BLaER1 (cell line): ENCODE data around the gene DLG2.
"Not testable (repeated sequence)": the region's sequence is repeated elsewhere in the genome, so short reads cannot be mapped to it uniquely, and the experiment has no call there.

Source experiments
- H3K27ac ChIP-seq: shearing (Covaris generic); formaldehyde crosslinking; 2 replicates; pipeline ENCODE4 v1.8.1; 2022
- H3K27me3 ChIP-seq: shearing (Covaris generic); formaldehyde crosslinking; 2 replicates; pipeline ENCODE4 v1.8.1; 2022
- H3K36me3 ChIP-seq: shearing (Covaris generic); formaldehyde crosslinking; 2 replicates; pipeline ENCODE4 v1.8.1; 2022
- H3K4me1 ChIP-seq: shearing (Covaris generic); formaldehyde crosslinking; 2 replicates; pipeline ENCODE4 v1.8.1; 2022
- H3K4me2 ChIP-seq: shearing (Covaris generic); formaldehyde crosslinking; 2 replicates; pipeline ENCODE4 v1.8.1; 2022
- H3K4me3 ChIP-seq: shearing (Covaris generic); formaldehyde crosslinking; 2 replicates; pipeline ENCODE4 v1.8.1; 2022
- H3K9ac ChIP-seq: shearing (Covaris generic); formaldehyde crosslinking; 2 replicates; pipeline ENCODE4 v1.8.1; 2022
- H3K9me3 ChIP-seq: shearing (Covaris generic); formaldehyde crosslinking; 2 replicates; pipeline ENCODE4 v1.8.1; 2022
- H4K20me1 ChIP-seq: shearing (Covaris generic); formaldehyde crosslinking; 2 replicates; pipeline ENCODE4 v1.8.1; 2022
- Cebpa-rat ChIP-seq: shearing (Covaris generic); IDR thresholded peaks from 2 replicates; pipeline ENCODE4 v1.8.1; 2022

DLG2 gene

GRCh38 chr11:85114786-85115185 lies 512.4 kb downstream of the DLG2 start:
- H3K4me3 ChIP-seq = no peak overlapping the region
- H3K27me3 ChIP-seq = no peaks in the 10 kb centered on the region
- H3K4me2 ChIP-seq = no peak overlapping the region
- no peak for TF ChIP-seq Cebpa-rat
- peaks cover 15% of the 10 kb centered on the region for H3K4me1 ChIP-seq
- no peaks in the 10 kb centered on the region for H3K9me3 ChIP-seq
- no peaks in the 10 kb centered on the region for H4K20me1 ChIP-seq
- no peak overlapping the region for H3K9ac ChIP-seq
- H3K36me3 ChIP-seq = no peaks in the 10 kb centered on the region
- no peak overlapping the region for H3K27ac ChIP-seq

- not testable (repeated sequence) for H3K27me3 ChIP-seq, H3K9me3 ChIP-seq, H3K36me3 ChIP-seq, H3K4me3 ChIP-seq, H4K20me1 ChIP-seq
- Histone ChIP-seq H3K4me1 (peaks cover 25% of the 10 kb centered on the region), H3K4me2 (peak overlapping the region; percentile 56), H3K27ac (peak overlapping the region; percentile 8; the same call in 1 of the 2 replicates), H3K9ac (0 out of 2 replicates have a peak overlapping the region, but pooled peaks have one; percentile 39)
These were observed 516.9 kb downstream of the DLG2 start for GRCh38 chr11:85110246-85110645.

GRCh38 chr11:85109141-85109540 lies 518.0 kb downstream of the DLG2 start:
- Histone ChIP-seq H4K20me1 (no peaks in the 10 kb centered on the region), H3K4me3 (no peak overlapping the region), H3K27me3 (no peaks in the 10 kb centered on the region), H3K4me1 (peaks cover 25% of the 10 kb centered on the region), H3K27ac (no peak overlapping the region), H3K4me2 (0 out of 2 replicates have a peak overlapping the region, but pooled peaks have one; percentile 56), H3K9ac (no peak overlapping the region), H3K36me3 (no peaks in the 10 kb centered on the region), H3K9me3 (no peaks in the 10 kb centered on the region)
- no peak for TF ChIP-seq Cebpa-rat

GRCh38 chr11:85105868-85106267 lies 521.3 kb downstream of the DLG2 start:
- no peak for TF ChIP-seq Cebpa-rat

GRCh38 chr11:85099522-85099921 lies 527.6 kb downstream of the DLG2 start:
- Histone ChIP-seq H3K4me2 (no peak overlapping the region), H3K4me3 (no peak overlapping the region), H3K36me3 (no peaks in the 10 kb centered on the region), H3K27ac (no peak overlapping the region), H3K4me1 (peaks cover 18% of the 10 kb centered on the region), H3K27me3 (no peaks in the 10 kb centered on the region), H4K20me1 (no peaks in the 10 kb centered on the region), H3K9me3 (peaks cover 14% of the 10 kb centered on the region; the same call in 1 of the 2 replicates), H3K9ac (no peak overlapping the region)
- TF ChIP-seq Cebpa-rat = no peak

More at GRCh38 chr11:85105868-85106267, 521.3 kb downstream of the DLG2 start:
- Histone ChIP-seq H3K36me3 (no peaks in the 10 kb centered on the region), H3K4me1 (peaks cover 21% of the 10 kb centered on the region), H3K4me2 (no peak overlapping the region), H3K4me3 (no peak overlapping the region), H3K9me3 (no peaks in the 10 kb centered on the region), H3K9ac (no peak overlapping the region), H3K27me3 (no peaks in the 10 kb centered on the region), H3K27ac (no peak overlapping the region), H4K20me1 (no peaks in the 10 kb centered on the region)

- H3K36me3 ChIP-seq = no peaks in the 10 kb centered on the region
- no peaks in the 10 kb centered on the region for H4K20me1 ChIP-seq
- H3K4me2 ChIP-seq = no peak overlapping the region
- H3K27me3 ChIP-seq = no peaks in the 10 kb centered on the region
- H3K27ac ChIP-seq = no peak overlapping the region
- H3K4me1 ChIP-seq = peaks cover 18% of the 10 kb centered on the region
- H3K9ac ChIP-seq = no peak overlapping the region
- no peak for TF ChIP-seq Cebpa-rat
- no peak overlapping the region for H3K4me3 ChIP-seq
- peaks cover 14% of the 10 kb centered on the region; the same call in 1 of the 2 replicates for H3K9me3 ChIP-seq
These were observed 528.1 kb downstream of the DLG2 start for GRCh38 chr11:85098996-85099395.

GRCh38 chr11:85096939-85097338 lies 530.2 kb downstream of the DLG2 start:
- peaks cover 18% of the 10 kb centered on the region for H3K4me1 ChIP-seq
- no peak overlapping the region; the same call in 1 of the 2 replicates for H3K4me3 ChIP-seq
- no peaks in the 10 kb centered on the region for H4K20me1 ChIP-seq
- peak overlapping the region; percentile 28; the same call in 1 of the 2 replicates for H3K27ac ChIP-seq
- H3K4me2 ChIP-seq = peak overlapping the region; percentile 65
- H3K9me3 ChIP-seq = peaks cover 14% of the 10 kb centered on the region; the same call in 1 of the 2 replicates
- H3K9ac ChIP-seq = no peak overlapping the region
- no peak for TF ChIP-seq Cebpa-rat
- H3K36me3 ChIP-seq = no peaks in the 10 kb centered on the region
- H3K27me3 ChIP-seq = no peaks in the 10 kb centered on the region

- Histone ChIP-seq H3K9me3 (peaks cover 14% of the 10 kb centered on the region; the same call in 1 of the 2 replicates), H3K4me3 (no peak overlapping the region), H3K27me3 (no peaks in the 10 kb centered on the region), H4K20me1 (no peaks in the 10 kb centered on the region), H3K27ac (no peak overlapping the region), H3K4me1 (peaks cover 26% of the 10 kb centered on the region), H3K4me2 (no peak overlapping the region), H3K9ac (no peak overlapping the region), H3K36me3 (no peaks in the 10 kb centered on the region)
- TF ChIP-seq Cebpa-rat = no peak
These were observed 531.9 kb downstream of the DLG2 start for GRCh38 chr11:85095239-85095638.

GRCh38 chr11:85094795-85095194 lies 532.3 kb downstream of the DLG2 start:
- Histone ChIP-seq H3K4me1 (peaks cover 30% of the 10 kb centered on the region), H3K27me3 (no peaks in the 10 kb centered on the region), H3K9ac (no peak overlapping the region), H3K27ac (no peak overlapping the region), H3K9me3 (peaks cover 14% of the 10 kb centered on the region; the same call in 1 of the 2 replicates), H3K36me3 (no peaks in the 10 kb centered on the region), H4K20me1 (no peaks in the 10 kb centered on the region), H3K4me3 (no peak overlapping the region), H3K4me2 (no peak overlapping the region)
- TF ChIP-seq Cebpa-rat = no peak

GRCh38 chr11:85089654-85090053 lies 537.5 kb downstream of the DLG2 start:
- Histone ChIP-seq H3K4me3 (no peak overlapping the region), H3K4me1 (peaks cover 17% of the 10 kb centered on the region; the same call in 1 of the 2 replicates), H3K27ac (no peak overlapping the region), H3K4me2 (no peak overlapping the region), H3K27me3 (no peaks in the 10 kb centered on the region), H3K9ac (no peak overlapping the region), H3K36me3 (no peaks in the 10 kb centered on the region), H3K9me3 (no peaks in the 10 kb centered on the region), H4K20me1 (no peaks in the 10 kb centered on the region)
- no peak for TF ChIP-seq Cebpa-rat

GRCh38 chr11:85088286-85088685 lies 538.9 kb downstream of the DLG2 start:
- H3K4me2 ChIP-seq = no peak overlapping the region
- H4K20me1 ChIP-seq = no peaks in the 10 kb centered on the region
- no peak overlapping the region for H3K4me3 ChIP-seq
- H3K27ac ChIP-seq = no peak overlapping the region
- H3K36me3 ChIP-seq = no peaks in the 10 kb centered on the region
- TF ChIP-seq Cebpa-rat = no peak
- H3K9ac ChIP-seq = no peak overlapping the region
- no peaks in the 10 kb centered on the region for H3K9me3 ChIP-seq
- H3K4me1 ChIP-seq = peaks cover 17% of the 10 kb centered on the region; the same call in 1 of the 2 replicates
- no peaks in the 10 kb centered on the region for H3K27me3 ChIP-seq
